NCI-H1048 (cell line): Measurements from ENCODE around the gene RALGAPA2.

Experiments used
- DNase-seq: peaks from one replicate; lab custom pipeline; 2025; lab: John Stamatoyannopoulos, UW

The RALGAPA2 gene

DNA sequence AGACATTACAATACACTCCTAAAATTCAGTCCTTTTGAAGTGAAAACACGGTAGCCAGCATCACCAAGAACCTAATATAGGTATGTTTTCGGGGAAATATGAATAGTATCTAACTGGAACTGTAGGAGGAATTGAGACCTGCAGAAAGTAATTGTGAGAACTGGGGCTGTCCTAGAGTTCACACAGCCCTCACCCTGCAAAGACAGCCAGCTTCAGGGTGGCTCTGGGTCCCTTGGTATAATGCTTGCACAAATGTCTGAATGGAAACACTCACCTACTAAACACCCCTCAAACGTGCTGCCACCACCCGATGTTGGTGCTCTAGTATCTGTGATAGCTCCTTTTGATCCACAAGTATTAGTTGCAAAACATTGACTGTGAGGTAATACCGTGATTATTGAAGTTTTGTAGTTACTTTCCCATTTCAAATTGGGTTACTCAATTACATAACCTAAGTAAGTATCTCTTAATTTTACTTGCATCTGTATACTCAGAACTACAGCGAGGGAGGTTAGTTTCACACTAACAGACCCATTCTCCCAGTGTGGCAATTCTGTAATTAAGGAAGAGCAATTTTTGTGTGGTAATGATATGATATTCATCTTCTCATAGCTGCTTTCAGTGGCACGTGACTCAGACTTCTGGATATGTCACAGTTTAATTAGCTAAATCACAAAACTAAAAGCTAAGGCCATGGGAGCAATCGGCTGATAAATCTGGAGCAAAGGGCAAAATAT, 215.0 kb downstream of the RALGAPA2 start:
- no peak for DNase-seq

DNA sequence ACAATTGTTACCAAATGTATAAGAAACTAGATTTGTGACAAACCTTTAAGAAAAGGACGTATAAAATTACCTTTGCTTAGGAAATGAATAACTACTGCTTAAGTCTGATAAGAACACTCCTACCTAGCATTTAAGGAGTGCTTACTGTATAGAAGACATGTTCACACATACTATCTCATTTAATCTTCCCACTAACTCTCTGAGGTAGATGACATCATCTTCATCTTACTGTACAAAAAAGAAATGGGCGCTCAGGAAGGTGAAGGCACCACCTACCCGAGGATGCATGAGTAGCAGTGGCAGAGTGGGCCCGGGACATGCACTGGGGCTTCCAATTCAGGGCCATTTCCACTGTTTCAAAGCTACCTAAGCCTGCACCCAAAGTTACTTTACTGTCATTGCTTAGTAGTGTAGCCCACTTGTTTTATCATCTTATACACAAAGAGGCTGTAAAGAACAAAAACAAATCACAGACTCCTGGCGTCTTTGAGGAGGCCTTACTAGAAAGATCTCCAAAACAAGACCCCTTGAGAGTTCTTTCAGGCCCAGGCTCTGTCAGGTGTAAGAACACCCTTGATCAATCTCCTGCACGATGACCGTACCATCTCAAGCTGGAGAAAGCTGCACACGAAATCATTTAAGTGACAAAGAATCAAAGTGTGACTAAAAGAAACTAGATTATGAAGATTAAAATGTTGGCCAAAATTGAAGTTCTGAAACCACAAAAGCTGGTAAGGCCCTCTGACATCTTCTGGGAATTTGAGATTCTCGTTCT, 216.5 kb downstream of the RALGAPA2 start:
- no peak for DNase-seq

DNA sequence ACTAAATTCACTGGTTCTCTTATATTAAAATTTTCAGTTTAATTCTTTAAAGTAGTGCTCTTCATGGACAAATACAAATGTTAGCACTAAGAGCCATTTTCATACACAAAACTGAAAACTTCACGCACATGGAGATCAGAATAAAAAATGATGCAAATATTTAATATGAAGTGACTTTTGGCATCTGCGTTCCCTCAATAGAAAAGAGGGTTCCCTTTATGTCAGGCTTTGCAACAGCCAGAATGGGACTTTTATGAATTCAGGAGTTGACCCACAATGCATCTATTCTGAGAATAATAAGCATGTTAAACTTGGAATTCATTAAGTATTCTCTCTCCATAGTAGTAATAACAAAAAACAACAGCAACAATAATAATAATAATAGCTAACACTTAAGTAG, 218.7 kb downstream of the RALGAPA2 start:
- no peak for DNase-seq

DNA sequence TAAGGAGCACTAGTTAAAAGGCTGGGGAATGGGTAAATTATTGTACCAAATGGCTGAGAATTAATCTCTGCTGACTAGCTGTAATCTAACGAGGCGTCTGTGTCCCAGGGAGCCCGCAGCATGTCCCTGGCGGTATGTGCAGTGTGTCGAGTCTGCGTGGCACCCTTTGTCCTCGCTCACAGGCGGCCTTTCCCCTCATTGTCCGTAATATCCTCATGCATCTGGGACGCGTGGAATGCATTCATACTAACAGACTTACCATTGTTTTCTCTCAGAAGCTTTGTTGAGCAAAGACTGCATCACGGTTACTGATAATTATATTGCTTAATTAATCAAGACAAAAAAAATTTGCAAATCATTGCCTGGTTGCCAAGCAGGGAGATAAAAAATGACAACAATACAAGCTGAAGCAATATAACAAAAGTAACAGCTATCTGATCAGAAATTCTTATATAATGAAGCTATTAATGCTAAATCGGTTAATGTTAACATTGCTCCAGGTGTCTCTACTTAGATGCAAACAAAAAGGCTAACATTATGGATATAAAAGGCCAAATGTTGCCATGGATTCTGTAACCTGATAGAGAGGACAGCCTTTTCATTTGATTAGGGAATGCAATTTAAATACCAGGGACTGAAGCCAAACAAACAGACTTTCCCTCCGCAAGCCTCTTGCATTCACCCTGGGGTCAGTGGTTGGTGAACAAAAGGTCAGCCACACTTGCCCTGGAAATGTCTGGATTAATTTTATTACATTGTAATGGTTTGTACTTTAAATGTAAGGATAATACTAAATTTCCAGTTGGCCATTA, 219.7 kb downstream of the RALGAPA2 start:
- DNase-seq: no peak

DNA sequence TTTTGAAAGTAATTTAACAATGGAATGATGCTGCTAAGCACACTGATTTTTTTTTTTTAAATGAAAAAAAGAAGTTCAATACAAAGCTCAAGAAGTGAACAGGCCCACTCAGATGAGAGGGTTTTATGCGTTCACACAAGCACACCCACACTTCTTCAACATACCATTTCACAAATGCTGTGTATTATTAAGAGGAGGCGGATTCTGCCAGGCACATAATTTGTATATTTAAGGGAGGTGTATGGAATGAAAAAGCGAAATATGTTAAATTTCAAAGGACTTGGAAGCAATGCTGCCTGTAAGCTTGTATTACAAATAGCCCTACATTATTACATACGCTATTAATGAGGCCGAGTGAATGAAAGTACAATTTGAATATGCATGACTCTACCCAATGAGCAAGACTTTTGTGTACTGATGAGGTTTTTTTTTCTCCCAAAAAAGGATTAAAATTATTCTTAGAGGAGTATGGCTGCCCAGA, 220.6 kb downstream of the RALGAPA2 start:
- no peak for DNase-seq

DNA sequence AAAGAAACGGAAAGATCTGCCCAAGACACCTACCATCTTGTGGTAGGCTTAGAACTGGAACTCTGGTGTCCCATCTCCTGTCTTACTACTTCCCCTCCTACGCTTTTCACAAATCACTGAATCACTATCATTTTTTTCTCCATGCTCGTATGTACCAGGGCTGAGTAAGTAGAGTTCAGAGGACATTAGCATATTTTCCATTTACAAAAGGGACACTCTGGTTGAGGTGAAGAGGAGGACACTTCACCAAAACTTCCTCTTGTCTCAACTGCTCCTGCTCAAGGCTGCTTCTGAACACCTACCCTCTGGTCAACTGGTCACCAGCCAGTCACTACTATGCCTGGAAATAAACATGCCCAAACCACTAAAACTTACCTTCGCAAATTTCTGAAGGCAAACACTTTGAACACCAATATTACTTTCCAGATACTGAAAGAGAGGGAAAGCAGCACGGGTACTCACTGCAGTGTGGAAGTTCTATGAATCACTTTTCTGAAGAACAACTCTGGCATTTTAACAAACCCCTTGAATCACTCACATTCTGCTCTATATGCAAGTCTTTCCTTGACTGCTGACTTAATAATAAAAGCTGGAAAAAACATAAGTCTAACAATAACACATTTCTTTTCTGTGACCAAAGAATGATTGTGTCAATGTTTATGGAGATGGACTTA, 221.2 kb downstream of the RALGAPA2 start:
- DNase-seq: no peak

DNA sequence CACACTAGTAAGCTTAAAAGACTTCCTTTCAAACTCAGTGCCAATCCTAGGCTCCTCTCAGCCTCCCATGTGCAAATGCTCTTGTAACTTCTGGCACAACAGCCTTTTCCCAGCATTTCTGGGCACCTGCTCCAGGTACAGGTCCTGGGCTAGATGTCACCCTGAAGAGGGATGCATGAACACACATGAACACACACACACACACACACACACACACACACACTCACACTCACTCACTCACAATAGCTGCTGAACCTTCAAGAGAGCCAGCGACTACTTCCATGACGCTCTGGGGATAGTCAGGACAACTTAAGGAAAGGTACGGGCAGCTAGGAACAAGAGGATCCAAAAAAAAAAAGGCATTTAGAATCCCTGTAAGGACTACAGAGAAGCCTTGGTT, 221.8 kb downstream of the RALGAPA2 start:
- DNase-seq: no peak

DNA sequence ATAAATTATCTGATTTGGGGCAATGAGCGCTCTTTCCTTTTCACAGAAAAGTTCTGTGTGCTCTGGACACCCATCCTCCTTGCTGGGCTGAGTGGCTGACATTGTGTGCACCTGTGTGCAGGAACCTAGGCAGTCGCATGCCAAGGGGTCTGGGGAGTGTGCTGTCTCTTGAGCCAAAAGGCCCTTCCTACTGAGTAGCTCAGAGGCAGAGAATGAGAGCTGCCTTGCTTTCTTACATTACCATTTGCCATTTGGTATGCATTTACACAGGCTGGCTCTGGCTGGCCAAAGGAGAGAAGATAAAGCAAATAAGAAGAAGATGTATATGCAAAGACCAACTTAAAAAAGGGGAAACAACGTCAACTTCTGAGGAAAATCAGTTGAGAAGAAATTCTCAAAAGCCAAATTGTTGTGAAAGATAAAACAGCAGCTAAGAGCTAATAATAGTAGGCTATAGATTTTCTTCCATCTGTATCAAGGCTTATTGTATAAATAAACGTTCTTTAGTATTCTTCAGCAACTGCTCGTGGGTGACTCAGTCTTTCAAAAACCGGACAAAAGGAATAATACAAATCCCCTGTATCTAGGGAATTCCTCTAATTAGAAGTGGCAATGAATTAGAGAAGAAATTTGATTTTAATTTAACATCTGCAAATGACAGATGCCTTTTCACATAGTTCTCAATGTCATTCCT, 222.6 kb downstream of the RALGAPA2 start:
- no peak for DNase-seq

DNA sequence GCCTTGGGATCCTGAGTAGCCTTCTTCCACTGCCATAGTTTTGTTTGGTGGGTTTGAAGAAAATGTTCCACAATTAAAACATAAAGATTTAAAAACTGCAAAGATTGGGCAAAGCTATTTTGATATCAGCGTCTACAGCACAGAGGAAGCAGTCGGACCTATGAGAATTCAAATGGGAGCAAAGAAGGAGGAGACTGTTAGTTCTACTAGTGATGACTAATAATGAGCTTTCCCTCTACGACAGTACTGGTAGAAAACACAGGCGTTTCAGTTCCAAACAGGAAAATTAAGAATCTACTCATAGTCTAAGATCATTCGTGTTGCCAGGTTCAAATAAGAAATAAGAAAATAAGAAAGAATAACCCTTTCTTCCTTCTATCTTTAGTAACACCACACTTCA, 223.4 kb downstream of the RALGAPA2 start:
- no peak for DNase-seq

DNA sequence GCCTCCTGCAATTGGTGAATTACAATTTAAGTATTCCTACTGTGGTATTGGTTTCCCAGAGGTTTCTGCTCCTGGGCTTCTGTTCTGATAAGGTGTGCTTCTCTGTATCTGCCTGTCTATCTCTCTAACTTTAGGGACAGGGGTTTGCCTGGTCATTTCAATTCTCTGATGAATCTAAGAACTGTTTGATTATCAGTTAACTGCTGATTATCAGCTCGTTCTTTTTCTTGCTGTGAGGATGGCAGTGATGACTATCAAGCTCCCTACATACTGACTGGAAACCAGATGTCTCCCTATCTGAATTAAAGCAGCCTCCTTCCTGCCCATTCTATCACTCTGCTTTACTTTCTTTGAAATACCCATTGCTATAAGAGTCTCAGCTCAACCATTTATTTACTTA, 224.1 kb downstream of the RALGAPA2 start:
- DNase-seq: no peak

DNA sequence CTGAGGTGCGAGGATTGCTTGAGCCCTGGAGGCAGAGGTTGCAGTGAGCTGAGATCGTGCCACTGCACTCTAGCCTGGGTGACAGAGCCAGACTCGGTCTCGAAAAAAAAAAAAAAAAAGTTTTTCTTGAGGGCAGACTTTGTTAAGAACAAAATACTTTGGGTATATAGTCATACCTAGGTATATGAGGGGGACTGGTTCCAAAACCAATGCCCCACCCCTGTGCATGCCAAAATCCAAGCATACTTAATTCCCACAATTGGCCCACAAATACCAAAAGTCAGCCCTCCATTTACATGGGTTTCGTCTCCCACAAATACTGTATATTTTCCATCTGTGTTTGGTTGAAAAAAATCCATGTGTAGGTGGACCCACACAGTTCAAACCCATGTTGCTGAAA, 224.6 kb downstream of the RALGAPA2 start:
- DNase-seq: no peak

DNA sequence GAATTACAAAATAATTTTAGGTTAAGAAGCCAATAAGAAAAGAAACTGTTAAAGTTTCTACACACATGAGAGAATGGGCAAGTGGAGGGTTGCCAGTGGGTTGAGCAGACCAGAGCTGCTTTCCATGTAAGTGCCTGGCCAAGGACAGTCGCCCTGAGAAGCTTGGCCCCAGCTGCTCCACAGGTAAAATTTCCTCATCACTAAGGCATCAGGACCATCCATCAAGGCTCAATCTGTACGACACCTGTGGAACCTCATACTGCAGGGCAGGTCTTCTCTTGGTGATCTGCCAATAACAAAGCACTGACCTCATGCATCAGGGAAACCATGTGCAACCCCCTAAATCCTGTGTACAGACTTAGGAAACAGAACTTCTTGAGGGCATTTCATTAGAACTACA, 229.1 kb downstream of the RALGAPA2 start:
- DNase-seq: no peak

DNA sequence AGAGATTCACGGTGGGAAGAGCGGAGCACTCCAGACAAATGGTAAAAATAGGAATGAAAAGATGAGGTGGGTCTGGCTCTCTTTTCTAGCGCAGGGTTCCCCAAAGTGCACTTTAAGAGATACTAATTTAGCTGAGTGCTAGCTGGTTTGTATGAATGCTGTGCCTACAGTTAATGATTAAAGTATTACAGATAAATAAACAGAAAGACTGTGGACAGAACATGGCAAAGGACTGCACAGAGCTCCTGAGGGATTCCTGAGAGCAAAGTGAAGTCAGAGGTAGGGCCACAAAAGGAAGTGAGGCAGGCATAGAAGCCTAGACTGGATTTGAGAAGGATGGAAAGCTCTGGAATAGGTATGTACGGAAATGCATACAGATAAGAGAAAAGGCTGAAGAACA, 230.0 kb downstream of the RALGAPA2 start:
- no peak for DNase-seq

DNA sequence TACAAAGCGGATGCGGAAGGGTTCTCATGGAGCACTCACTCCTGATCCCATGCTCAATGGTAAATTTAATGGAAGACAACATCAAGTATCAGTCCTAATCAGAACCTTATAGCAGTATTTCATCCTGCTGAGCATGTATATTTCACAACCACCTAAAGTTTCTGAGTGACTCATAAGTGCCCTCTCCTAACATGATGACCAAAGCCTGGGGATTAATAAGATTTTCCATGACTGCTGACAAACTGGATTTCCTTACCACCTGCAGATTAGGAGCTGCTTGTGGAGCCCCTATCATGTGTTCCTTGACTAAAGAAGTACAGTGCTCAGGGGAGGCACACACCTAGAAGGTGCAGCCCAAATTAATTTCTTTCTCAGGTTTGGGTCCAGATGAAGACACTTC, 231.8 kb downstream of the RALGAPA2 start:
- DNase-seq: no peak

DNA sequence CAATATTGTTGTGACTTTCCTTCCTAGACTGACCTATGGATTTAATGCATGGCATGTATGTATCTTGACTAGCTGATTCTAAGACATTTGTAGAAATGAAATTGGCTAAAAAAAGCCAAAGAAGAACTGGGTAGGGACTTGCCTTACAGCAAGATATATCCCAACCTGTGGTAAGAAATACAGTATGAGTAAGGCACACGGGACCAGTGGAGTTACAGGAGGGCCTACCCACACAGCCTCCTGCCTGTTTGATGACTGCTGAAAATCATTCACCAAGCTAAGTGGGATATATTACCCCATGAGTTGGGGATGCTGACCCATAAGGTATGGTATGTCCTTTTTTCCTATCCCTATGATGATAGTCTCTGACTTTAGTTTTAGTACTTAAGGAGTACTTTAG, 232.3 kb downstream of the RALGAPA2 start:
- DNase-seq: no peak

DNA sequence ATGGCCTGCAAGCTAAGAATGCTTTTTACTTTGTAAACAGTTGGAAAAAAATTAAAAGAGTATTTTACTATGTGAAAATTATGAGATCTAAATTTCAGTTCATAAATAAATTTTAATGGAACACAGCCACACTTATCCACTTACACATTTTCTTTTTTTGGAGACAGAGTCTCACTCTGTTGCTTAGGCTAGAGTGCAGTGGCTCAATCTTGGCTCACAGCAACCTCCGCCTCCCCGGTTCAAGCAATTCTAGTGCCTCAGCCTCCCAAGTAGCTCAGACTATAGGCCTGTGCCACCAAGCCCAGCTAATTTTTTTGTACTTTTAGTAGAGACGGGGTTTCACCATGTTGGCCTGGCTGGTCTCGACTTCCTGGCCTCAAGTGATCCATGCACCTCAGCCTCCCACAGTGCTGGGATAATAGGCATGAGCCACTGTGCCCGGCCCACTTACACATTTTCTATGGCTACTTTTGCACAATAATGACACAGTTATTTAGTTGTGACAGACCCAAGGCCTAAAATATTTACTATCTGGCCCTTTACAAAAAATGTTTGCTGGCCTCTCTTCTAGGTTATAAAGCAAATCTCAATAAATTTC, 234.9 kb downstream of the RALGAPA2 start:
- DNase-seq: no peak

DNA sequence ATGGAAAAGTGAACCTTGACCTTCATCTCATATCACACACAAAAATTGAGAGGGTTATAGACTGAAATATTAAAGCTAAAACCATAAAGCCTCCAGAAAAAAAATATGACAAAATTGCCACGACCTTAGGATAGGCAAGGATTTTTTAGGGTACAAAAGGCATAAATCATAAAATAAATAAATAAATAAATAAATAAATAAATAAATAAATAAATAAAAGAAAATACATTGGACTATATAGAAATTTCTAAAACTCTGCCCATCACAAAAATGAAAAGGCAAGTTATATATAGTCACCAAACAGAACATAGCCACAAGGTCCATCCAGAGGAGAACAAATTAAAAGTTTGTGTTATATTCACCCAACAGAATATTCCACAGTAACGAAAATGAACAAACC, 235.9 kb downstream of the RALGAPA2 start:
- no peak for DNase-seq

DNA sequence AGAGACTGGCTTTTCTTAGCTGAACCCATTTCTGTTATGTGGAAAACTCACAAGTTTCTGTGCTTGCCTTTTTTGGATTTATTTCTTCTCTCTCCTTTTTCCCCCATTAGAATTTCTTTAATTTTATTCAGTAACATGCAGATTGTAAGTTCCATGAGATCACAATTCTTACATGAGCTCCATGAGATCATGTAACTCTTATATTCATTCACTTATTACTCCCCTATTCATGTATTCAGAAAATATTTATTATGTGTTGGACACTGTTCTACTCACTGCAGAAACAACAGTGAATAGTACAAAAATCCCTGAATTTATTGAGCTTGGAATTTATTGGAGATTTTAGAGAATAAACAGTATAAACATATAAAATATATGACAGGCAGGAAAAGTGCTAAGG, 238.8 kb downstream of the RALGAPA2 start:
- no peak for DNase-seq

DNA sequence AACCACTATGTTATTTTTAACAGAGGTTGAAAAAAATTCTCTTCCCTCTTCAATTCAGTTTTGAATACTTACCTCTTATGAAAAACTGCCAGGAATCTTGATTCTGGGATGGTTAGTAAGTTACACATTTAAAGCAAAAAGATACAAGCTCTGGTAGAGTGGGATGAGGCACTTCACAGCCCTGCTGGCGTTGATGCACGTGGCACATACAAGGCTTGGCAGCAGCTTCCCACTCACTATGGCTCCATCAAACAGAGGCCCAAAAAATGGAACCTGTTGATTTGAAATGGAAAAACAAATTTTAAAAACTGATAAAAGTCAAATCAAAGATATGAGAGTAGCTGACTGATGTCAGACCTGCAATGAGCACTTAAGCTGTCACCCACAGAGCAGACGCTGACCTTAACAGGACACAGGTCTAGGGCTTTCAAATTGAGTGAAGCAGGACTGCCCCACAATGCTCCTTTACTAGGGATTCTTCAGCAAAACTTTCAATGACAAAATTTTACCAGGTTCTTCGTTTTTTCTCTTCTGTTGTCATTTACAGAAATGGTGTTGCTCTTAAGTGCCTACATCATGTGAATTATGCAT, 239.7 kb downstream of the RALGAPA2 start:
- DNase-seq: no peak

DNA sequence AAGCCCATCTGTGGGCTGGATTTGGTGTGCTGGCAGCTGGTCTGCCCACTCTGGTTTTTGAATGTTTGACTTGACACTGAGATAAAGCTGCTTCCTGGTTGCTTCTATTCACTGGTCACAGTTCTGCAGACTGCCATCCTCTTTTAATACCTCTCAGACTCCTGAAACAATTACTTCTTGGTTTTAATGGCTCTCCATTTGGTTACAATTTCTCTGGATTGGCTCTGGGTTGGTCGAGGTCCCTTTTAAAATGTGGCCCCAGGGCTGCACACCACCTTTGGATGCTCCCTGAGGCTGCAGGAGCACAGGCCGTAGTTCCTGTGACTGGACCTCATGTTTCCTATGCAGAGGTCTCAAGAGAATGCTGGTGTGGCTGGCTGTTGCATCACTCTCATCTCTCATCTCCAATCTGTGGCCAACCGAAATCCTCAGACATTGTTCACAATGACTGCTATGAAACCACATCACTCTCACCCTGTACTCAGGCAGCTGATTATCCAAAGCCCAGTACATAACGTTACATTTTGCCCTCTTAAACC, 246.0 kb downstream of the RALGAPA2 start:
- no peak for DNase-seq
